Left ventricle myocardium inferior (tissue), 1 donor: ENCODE results near the gene ANXA9. TPM values are rescaled to one million over a fixed set of nuclear protein-coding genes. Genes with fewer than 3 reads are reported as not detected.

Source experiments
- DNase-seq: peaks from one replicate; pipeline ENCODE4 v3.0.0-alpha.2; 2020
- H3K27ac ChIP-seq: fragments of 200-600 bp; replicated peaks from 2 replicates; pipeline ENCODE4 v1.8.0; 2021
- H3K27me3 ChIP-seq: fragments of 200-600 bp; 2 replicates; pipeline ENCODE4 v1.8.0; 2021; ENCODE audit warnings: low read depth
- H3K36me3 ChIP-seq: fragments of 200-600 bp; 2 replicates; pipeline ENCODE4 v1.8.0; 2021
- H3K4me1 ChIP-seq: fragments of 200-600 bp; 2 replicates; pipeline ENCODE4 v1.8.0; 2021
- H3K4me3 ChIP-seq: fragments of 200-600 bp; 2 replicates; pipeline ENCODE4 v1.8.0; 2021; ENCODE audit warnings: mild to moderate bottlenecking, moderate library complexity
- H3K9me3 ChIP-seq: fragments of 200-600 bp; replicated peaks from 2 replicates; pipeline ENCODE4 v1.8.0; 2021
- CTCF ChIP-seq: fragments of 200-600 bp; IDR thresholded peaks from 2 replicates; pipeline ENCODE4 v1.8.0; 2021; ENCODE audit warnings: antibody characterized with exemption, mild to moderate bottlenecking, borderline replicate concordance
- intact Hi-C: fragments of 100-400 bp; cut with micrococcal nuclease; formaldehyde crosslinking; loops from one replicate; pipeline ENCODE4 v1.11.0; 2022
- total RNA-seq: library from RNA; stranded (reverse); fragmentation: NEBNext Ultra II Directional; extraction: Animal tissue kit (Norgen Biotek cat#: 25700); gene quantifications from one replicate; pipeline ENCODE4 v1.2.1, GENCODE V29; 2021
- donor health status: DM: no; HTN: yes; CAD: no; lungs with severe emphysema.

ANXA9 gene
- total RNA-seq, 1 donor from 2014 or later: 0.14 TPM

DNA sequence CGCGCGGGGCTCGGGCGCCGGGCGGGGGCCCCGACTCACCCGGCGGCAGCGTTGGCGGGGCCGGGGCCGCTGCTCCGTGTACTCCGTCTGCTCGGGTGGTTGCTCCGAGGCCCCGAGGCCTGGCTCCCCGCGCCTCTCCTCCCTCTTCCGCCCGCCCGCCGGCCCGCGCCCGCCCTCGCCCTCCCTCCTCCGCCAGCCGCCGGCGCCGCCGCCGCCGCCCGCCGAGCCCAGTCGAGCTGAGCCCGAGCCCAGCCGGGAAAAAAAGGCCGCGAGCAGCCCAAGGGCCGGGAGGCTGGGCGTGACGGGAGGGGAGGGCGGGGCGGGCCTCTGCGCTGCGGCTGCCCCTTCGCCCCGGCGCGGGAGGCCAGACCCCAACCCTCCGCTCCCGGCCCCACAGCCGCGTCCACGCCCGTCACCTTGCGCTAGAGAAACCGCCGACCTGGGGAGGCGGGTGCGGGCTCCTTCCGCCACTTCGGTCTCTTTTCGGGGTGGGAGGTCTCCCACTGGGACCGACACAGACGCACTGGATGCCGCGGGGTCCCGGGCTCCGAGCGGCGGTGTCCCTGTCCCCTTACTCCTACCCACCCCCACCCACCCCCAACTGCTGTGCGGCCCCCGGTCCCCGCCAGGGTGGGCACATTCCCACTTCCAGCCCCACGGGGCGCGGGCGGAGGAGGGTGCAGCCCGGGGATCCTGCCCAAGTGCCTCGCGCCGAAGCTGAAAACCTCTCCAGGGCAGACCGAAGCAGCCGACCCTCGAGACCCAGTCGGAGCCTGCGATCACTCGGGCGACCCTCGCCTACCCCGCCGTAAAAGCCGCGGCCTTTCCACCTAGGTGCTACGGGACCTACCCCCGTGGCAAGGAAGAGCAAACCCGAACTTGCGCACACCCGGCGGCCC, 7.3 kb upstream of the ANXA9 start, which contains the start of gene CERS2:
Gene CERS2, minus strand, starts transcription at position 256 of the 899 bp plus-strand sequence. CDS start 5,745 bp downstream, outside the sequence.
- Histone ChIP-seq H3K27ac (peak within 1 kb of the TSS; percentile 99), H3K36me3 (no peaks in the 10 kb centered on the region), H3K4me1 (peaks cover 78% of the 10 kb centered on the region), H3K27me3 (no peaks in the 10 kb centered on the region), H3K4me3 (peak within 1 kb of the TSS; percentile 94), H3K9me3 (no peaks in the 10 kb centered on the region)
- DNase-seq: peak; percentile 86
- TF ChIP-seq CTCF: peak; percentile 1
- intact Hi-C loops: no loop called here

- DNase-seq: no peak
- H3K36me3 ChIP-seq: no peaks in the 10 kb centered on the region
- no peaks in the 10 kb centered on the region for H3K27me3 ChIP-seq
- no peaks in the 10 kb centered on the region for H3K9me3 ChIP-seq
- no peak overlapping the region for H3K4me3 ChIP-seq
- TF ChIP-seq CTCF: no peak
- peaks cover 63% of the 10 kb centered on the region for H3K4me1 ChIP-seq
- peak overlapping the region; percentile 73 for H3K27ac ChIP-seq
- intact Hi-C loops: no loop called here
These were observed 5.7 kb upstream of the ANXA9 start for GRCh38 chr1:150976401-150976821.

DNA sequence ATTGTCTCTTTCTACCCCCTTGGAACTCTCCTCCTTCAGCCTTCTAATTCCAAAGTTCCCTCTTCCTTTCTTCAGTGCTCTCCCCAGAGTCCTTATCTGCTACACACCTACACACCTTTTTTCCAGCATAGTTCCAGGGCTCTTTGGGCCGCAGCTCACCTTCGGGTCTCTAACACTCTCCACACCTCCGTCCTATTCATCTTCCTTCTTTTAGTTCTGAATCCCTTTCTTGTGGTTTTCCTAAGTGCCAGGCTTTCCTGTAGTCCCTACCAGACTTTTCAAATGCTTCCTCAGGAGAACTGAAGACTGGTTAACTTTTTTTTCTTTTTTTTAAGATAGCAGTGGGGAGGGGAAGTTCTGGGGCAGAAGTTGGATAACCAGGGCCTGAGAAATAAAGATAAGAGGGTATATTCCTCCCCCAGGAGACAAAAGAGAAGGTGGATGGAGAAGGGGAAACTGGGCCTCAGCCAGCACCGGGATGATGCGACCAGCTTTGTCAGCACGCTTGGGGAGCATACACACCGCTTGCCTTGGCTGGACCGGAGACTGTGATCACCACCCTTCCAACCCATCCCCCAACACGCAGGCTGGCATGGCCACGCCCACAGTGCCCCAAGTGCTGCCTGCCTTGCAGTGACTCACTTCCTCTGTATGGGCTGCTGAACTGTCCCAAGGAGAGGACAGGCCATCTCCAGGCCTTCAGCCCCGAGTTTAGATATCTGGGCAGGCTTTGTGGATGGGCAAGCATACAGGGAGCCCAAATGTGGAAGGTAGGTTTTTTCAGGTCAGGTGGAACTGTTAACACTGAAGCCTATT, 5.0 kb upstream of the ANXA9 start:
- TF ChIP-seq CTCF: no peak
- peak; percentile 82 for DNase-seq
- H3K9me3 ChIP-seq: no peaks in the 10 kb centered on the region
- intact Hi-C loops: no loop called here
- H3K4me3 ChIP-seq: peak overlapping the region; percentile 21
- peaks cover 57% of the 10 kb centered on the region for H3K4me1 ChIP-seq
- H3K27me3 ChIP-seq: no peaks in the 10 kb centered on the region
- no peaks in the 10 kb centered on the region for H3K36me3 ChIP-seq
- peak overlapping the region; percentile 73 for H3K27ac ChIP-seq

GRCh38 chr1:150979092-150980056, 2.7 kb upstream of the ANXA9 start:
- peaks cover 36% of the 10 kb centered on the region for H3K4me1 ChIP-seq
- no peak for TF ChIP-seq CTCF
- peak; percentile 82 for DNase-seq
- H3K4me3 ChIP-seq: peak overlapping the region; percentile 39
- intact Hi-C loops: no loop called here
- H3K36me3 ChIP-seq: no peaks in the 10 kb centered on the region
- peak overlapping the region; percentile 49 for H3K27ac ChIP-seq
- H3K27me3 ChIP-seq: no peaks in the 10 kb centered on the region
- H3K9me3 ChIP-seq: no peaks in the 10 kb centered on the region
